ENCODE data around the gene PTPN1. TPM values are rescaled to one million over a fixed set of nuclear protein-coding genes. Genes with fewer than 3 reads are reported as not detected.

PTPN1 gene
- total and polyA plus RNA-seq, 2 experiments from 2014 or later = 16.9 to 26.4 TPM

DNA sequence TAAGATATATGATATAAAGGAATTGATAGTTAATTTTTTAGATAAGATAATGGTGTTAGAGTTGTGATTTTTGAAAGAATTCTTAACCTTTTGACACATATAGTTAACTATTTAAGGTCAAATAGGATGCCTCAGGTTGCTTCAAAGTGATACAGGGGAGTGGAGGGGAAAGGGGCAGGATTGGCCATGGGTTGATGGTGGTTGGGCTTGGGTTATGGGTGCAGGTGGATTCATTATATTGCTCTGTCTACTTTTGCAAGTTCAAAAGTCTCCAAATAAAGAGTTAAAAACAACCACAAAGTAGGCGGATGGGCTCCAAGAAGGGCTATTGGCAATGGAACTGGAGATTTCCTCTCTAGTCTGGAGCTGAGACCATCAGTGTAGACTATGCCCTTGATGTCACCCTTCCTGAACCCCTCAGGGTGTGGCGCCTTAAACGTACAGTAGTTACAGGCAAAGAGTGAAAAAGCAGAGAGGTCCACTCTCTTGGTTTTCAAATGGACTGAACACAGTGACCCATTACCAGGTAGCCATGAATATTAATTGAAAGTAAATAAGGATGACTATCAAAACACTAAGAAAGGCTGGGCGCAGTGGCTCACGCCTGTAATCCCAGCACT is 81.2 kb downstream of the PTPN1 start:
- no peaks in the 10 kb centered on the region for H3K79me2 ChIP-seq (replicated peaks; ENCODE audit: insufficient read depth)
- no peak for TF ChIP-seq POLR2AphosphoS5 (IDR thresholded peaks at IDR 0.05; ENCODE audit: low read depth)
- TF ChIP-seq EZH2phosphoT487 (IDR thresholded peaks at IDR 0.05; ENCODE audit: unreplicated experiment) = no peak
- no peak overlapping the region for H3K4me3 Mint-ChIP-seq
- no peak for ATAC-seq
- peaks cover 6% of the 10 kb centered on the region for H3K36me3 Mint-ChIP-seq (ENCODE audit: low read depth)
- H3K27me3 Mint-ChIP-seq (ENCODE audit: insufficient read depth, low read depth, poor library complexity) = peaks cover 6% of the 10 kb centered on the region
- H3K27me3 ChIP-seq (ENCODE audit: insufficient read depth) = no peaks in the 10 kb centered on the region
- no peaks in the 10 kb centered on the region for H3K36me3 ChIP-seq (ENCODE audit: insufficient read depth)
- H3K4me2 ChIP-seq = no peak overlapping the region
- no peaks in the 10 kb centered on the region for H3K9me2 ChIP-seq (ENCODE audit: insufficient read depth)
- no peaks in the 10 kb centered on the region for H3F3A ChIP-seq (replicated peaks; ENCODE audit: low read depth)
- DNase-seq (ENCODE audit: low spot score) = no peak
- H3K27ac Mint-ChIP-seq = no peak overlapping the region
- no peak overlapping the region for H3K27ac ChIP-seq (ENCODE audit: low read depth)
- H3K4me3 ChIP-seq = no peak overlapping the region
- no peak overlapping the region for H2AFZ ChIP-seq
- H4K20me1 ChIP-seq (replicated peaks; ENCODE audit: insufficient read depth) = no peaks in the 10 kb centered on the region; the same call in 1 of the 2 replicates
- H3K4me1 ChIP-seq (ENCODE audit: insufficient read depth) = no peaks in the 10 kb centered on the region
- no peaks in the 10 kb centered on the region for H3K9me3 Mint-ChIP-seq
- H3K4me1 Mint-ChIP-seq = peaks cover 6% of the 10 kb centered on the region

DNA sequence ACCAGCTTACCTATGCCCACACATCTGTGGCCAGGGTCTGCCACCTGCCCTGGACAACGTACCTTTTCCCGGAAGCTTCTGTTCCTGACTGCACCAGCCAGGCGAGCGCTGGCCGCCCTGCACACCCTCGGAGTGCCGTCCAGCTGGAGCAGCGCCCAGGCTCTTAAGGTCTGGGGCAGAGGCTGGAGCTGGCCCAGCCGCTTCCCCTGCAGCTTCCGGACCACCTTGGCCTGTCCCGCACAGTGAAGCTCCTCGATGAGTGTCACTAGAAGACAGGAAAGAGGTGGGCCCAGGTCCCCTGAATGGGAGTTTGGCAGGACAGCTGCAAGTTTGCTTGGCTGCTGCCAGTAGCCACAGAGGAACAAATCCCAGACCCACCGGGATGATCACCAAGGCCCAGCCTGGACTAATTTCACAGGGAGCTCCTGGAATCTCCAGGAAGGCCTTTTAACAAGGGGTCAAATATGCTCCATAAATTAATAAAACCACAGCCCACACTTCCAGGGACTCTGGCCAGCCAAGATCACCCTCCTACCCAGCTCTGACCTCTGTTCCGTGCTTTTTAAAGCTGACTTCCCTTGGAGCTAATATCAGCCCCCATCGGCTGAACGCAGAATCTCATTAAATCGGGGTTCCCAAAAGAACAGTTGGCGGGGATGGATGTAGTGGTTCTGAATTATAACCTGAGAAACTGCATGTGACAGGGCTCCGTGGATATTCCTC is 82.3 kb downstream of the PTPN1 start:
- Mint-ChIP-seq H3K4me3 (no peak overlapping the region), H3K9me3 (no peaks in the 10 kb centered on the region), H3K4me1 (peaks cover 11% of the 10 kb centered on the region), H3K36me3 (ENCODE audit: low read depth) (peaks cover 6% of the 10 kb centered on the region), H3K27ac (no peak overlapping the region), H3K27me3 (ENCODE audit: insufficient read depth, low read depth, poor library complexity) (peaks cover 6% of the 10 kb centered on the region)
- Histone ChIP-seq H3K4me3 (no peak overlapping the region), H4K20me1 (replicated peaks; ENCODE audit: insufficient read depth) (no peaks in the 10 kb centered on the region; the same call in 1 of the 2 replicates), H3K27me3 (ENCODE audit: insufficient read depth) (no peaks in the 10 kb centered on the region), H3K4me2 (no peak overlapping the region), H3K4me1 (ENCODE audit: insufficient read depth) (no peaks in the 10 kb centered on the region), H2AFZ (no peak overlapping the region), H3K9me2 (ENCODE audit: insufficient read depth) (no peaks in the 10 kb centered on the region), H3K27ac (ENCODE audit: low read depth) (no peak overlapping the region), H3K36me3 (ENCODE audit: insufficient read depth) (no peaks in the 10 kb centered on the region), H3F3A (replicated peaks; ENCODE audit: low read depth) (no peaks in the 10 kb centered on the region), H3K79me2 (replicated peaks; ENCODE audit: insufficient read depth) (no peaks in the 10 kb centered on the region)
- no peak for DNase-seq (ENCODE audit: low spot score)
- TF ChIP-seq EZH2phosphoT487 (IDR thresholded peaks at IDR 0.05; ENCODE audit: unreplicated experiment) (no peak), CREB1 (CRISPR knock-in tag; IDR thresholded peaks at IDR 0.05; ENCODE audit: low read depth) (no peak), ZNF331 (CRISPR knock-in tag; IDR thresholded peaks at IDR 0.05; ENCODE audit: low read depth) (no peak), ZNF462 (CRISPR knock-in tag; IDR thresholded peaks at IDR 0.05) (no peak), JUNB (IDR thresholded peaks at IDR 0.05; ENCODE audit: unreplicated experiment) (no peak)
- TF ChIP-seq, protein P1, sequence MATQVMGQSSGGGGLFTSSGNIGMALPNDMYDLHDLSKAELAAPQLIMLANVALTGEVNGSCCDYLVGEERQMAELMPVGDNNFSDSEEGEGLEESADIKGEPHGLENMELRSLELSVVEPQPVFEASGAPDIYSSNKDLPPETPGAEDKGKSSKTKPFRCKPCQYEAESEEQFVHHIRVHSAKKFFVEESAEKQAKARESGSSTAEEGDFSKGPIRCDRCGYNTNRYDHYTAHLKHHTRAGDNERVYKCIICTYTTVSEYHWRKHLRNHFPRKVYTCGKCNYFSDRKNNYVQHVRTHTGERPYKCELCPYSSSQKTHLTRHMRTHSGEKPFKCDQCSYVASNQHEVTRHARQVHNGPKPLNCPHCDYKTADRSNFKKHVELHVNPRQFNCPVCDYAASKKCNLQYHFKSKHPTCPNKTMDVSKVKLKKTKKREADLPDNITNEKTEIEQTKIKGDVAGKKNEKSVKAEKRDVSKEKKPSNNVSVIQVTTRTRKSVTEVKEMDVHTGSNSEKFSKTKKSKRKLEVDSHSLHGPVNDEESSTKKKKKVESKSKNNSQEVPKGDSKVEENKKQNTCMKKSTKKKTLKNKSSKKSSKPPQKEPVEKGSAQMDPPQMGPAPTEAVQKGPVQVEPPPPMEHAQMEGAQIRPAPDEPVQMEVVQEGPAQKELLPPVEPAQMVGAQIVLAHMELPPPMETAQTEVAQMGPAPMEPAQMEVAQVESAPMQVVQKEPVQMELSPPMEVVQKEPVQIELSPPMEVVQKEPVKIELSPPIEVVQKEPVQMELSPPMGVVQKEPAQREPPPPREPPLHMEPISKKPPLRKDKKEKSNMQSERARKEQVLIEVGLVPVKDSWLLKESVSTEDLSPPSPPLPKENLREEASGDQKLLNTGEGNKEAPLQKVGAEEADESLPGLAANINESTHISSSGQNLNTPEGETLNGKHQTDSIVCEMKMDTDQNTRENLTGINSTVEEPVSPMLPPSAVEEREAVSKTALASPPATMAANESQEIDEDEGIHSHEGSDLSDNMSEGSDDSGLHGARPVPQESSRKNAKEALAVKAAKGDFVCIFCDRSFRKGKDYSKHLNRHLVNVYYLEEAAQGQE (IDR thresholded peaks at IDR 0.05; ENCODE audit: unreplicated experiment) = no peak
- TF ChIP-seq, protein P2, sequence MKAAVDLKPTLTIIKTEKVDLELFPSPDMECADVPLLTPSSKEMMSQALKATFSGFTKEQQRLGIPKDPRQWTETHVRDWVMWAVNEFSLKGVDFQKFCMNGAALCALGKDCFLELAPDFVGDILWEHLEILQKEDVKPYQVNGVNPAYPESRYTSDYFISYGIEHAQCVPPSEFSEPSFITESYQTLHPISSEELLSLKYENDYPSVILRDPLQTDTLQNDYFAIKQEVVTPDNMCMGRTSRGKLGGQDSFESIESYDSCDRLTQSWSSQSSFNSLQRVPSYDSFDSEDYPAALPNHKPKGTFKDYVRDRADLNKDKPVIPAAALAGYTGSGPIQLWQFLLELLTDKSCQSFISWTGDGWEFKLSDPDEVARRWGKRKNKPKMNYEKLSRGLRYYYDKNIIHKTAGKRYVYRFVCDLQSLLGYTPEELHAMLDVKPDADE (IDR thresholded peaks at IDR 0.05) = no peak
- no peak for ATAC-seq

All from GM23338 (cell line).